Endothelial cell of umbilical vein (primary cell): ENCODE measurements around the gene NBEA. TPM values are rescaled to one million over a fixed set of nuclear protein-coding genes. Genes with fewer than 3 reads are reported as not detected.

Experiments
- BruUV-seq: library from RNA; stranded (reverse); fragments of 400-500 nt; replicated peaks from 2 replicates; lab custom pipeline; 2021; lab: Mats Ljungman, UMichigan
- CTCF ChIA-PET: fragments of 300-600, 350-600 bp; sonication (Branson Sonifier 250); formaldehyde crosslinking; loops from one replicate; lab custom pipeline; 2021; ENCODE audit warnings: antibody characterized with exemption, inconsistent platforms; lab: Charles Lee
- POLR2A ChIA-PET: fragments of 300-600, 350-600 bp; sonication (Branson Sonifier 250); formaldehyde crosslinking; loops from one replicate; lab custom pipeline; 2021; ENCODE audit warnings: antibody characterized with exemption, inconsistent platforms; lab: Charles Lee
- DNase-seq: peaks from one replicate; pipeline ENCODE4 v3.0.0-alpha.2; 2011; ENCODE audit warnings: low read depth, low spot score
- FAIRE-seq: peaks from 2 replicates; lab custom pipeline; 2011; peaks lifted over from hg19 to GRCh38; lab: Jason Lieb, UNC
- H2AFZ ChIP-seq: 2 replicates; pipeline ENCODE4 v1.6.0; 2012; ENCODE audit warnings: low read depth, low read length, control low read depth, inconsistent platforms
- H3K27ac ChIP-seq: 2 replicates; pipeline ENCODE4 v1.5.1; 2011; ENCODE audit warnings: low read depth, mild to moderate bottlenecking, control low read depth, low read length, moderate library complexity; ENCODE audit not compliant: insufficient read depth
- H3K27me3 ChIP-seq, 2 experiments: 2 replicates each; pipeline versions ENCODE4 v1.6.0 to v1.6.1; 2011; ENCODE audit warnings: low read length in 2 of 2, mixed read lengths in 1 of 2; ENCODE audit not compliant: control insufficient read depth in 2 of 2, insufficient read depth in 2 of 2
- H3K36me3 ChIP-seq, 2 experiments: 2 replicates in 1 of 2; 3 replicates in 1 of 2; pipeline ENCODE4 v1.5.1; 2011; ENCODE audit warnings: low read length in 2 of 2, mild to moderate bottlenecking in 1 of 2, moderate library complexity in 1 of 2; ENCODE audit not compliant: control insufficient read depth in 2 of 2, insufficient read depth in 2 of 2; ENCODE audit errors: extremely low read depth in 1 of 2
- H3K4me1 ChIP-seq: 3 replicates; pipeline ENCODE4 v1.5.1; 2011; ENCODE audit warnings: mild to moderate bottlenecking, low read length; ENCODE audit not compliant: control insufficient read depth, insufficient read depth; ENCODE audit errors: extremely low read depth
- H3K4me2 ChIP-seq: 2 replicates; pipeline ENCODE4 v1.6.1; 2011; ENCODE audit warnings: low read length, control low read depth, mixed read lengths; ENCODE audit not compliant: insufficient read depth
- H3K4me3 ChIP-seq, 3 experiments: fragments of 200-600 bp in 1 of 3; sonication (generic), shearing (Covaris generic) in 1 of 3; replicated peaks in 1 of 3; 2 replicates each; pipeline ENCODE4 v1.5.1; 2011 to 2016; ENCODE audit warnings: control low read depth in 3 of 3, low read length in 3 of 3, mild to moderate bottlenecking in 2 of 3, inconsistent platforms in 1 of 3, low read depth in 1 of 3, moderate library complexity in 1 of 3; ENCODE audit not compliant: insufficient read depth in 1 of 3
- H3K79me2 ChIP-seq: 2 replicates; pipeline ENCODE4 v1.6.0; 2012; ENCODE audit warnings: low read length, inconsistent platforms; ENCODE audit not compliant: control insufficient read depth, insufficient read depth
- H3K9ac ChIP-seq: replicated peaks from 2 replicates; pipeline ENCODE3; 2011; ENCODE audit warnings: low read length, control low read depth; ENCODE audit not compliant: insufficient read depth; ENCODE audit errors: extremely low read depth
- H3K9me1 ChIP-seq: replicated peaks from 3 replicates; pipeline ENCODE4 v1.6.0; 2011; ENCODE audit warnings: mild to moderate bottlenecking, low read length; ENCODE audit not compliant: control insufficient read depth, insufficient read depth; ENCODE audit errors: extremely low read depth
- H3K9me3 ChIP-seq: replicated peaks from 2 replicates; pipeline ENCODE4 v1.5.1; 2012; ENCODE audit warnings: low read length, inconsistent platforms; ENCODE audit not compliant: control insufficient read depth, insufficient read depth
- H4K20me1 ChIP-seq: replicated peaks from 2 replicates; pipeline ENCODE3; 2011; ENCODE audit warnings: mild to moderate bottlenecking, low read length; ENCODE audit not compliant: control insufficient read depth, insufficient read depth; ENCODE audit errors: extremely low read depth
- EZH2 ChIP-seq: IDR thresholded peaks from 2 replicates; pipeline ENCODE4 v1.6.1; 2012; ENCODE audit warnings: borderline replicate concordance, low read depth, mild to moderate bottlenecking, moderate library complexity, low read length, inconsistent platforms; ENCODE audit not compliant: severe bottlenecking
- FOS ChIP-seq: IDR thresholded peaks from 2 replicates; pipeline ENCODE4 v1.6.1; 2011; ENCODE audit warnings: mild to moderate bottlenecking, low read length, moderate library complexity, borderline replicate concordance; ENCODE audit not compliant: insufficient read depth
- GATA2 ChIP-seq: IDR thresholded peaks from 2 replicates; pipeline ENCODE4 v1.7.0; 2011; ENCODE audit warnings: low read depth, mild to moderate bottlenecking, moderate library complexity, mixed read lengths, low read length; ENCODE audit not compliant: insufficient read length, insufficient read depth
- JUN ChIP-seq: IDR thresholded peaks from 2 replicates; pipeline ENCODE4 v1.6.1; 2011; ENCODE audit warnings: borderline replicate concordance, low read depth; ENCODE audit not compliant: insufficient read length, insufficient read depth
- MYC ChIP-seq: IDR thresholded peaks from one replicate; pipeline ENCODE4 v1.6.1; 2011; ENCODE audit warnings: mild to moderate bottlenecking, low read depth, low read length
- POLR2A ChIP-seq: IDR thresholded peaks from 2 replicates; pipeline ENCODE4 v1.6.1; 2012; ENCODE audit warnings: low read depth, mild to moderate bottlenecking, control low read depth, low read length
- POLR2AphosphoS5 ChIP-seq: IDR thresholded peaks from 2 replicates; pipeline ENCODE4 v1.6.1; 2012; ENCODE audit warnings: low read depth, mild to moderate bottlenecking, control low read depth, low read length, moderate library complexity; ENCODE audit not compliant: insufficient read depth
- dilution Hi-C: fragments of 300-500 bp; cut with MboI; formaldehyde crosslinking; loops from one replicate; pipeline ENCODE4 v1.15.0; 2019; ENCODE audit warnings: low sequenced_read_pairs; ENCODE audit not compliant: extremely low pct_ligation_motif_present
- intact Hi-C: fragments of 100-400 bp; cut with micrococcal nuclease; formaldehyde crosslinking; loops from one replicate; pipeline ENCODE4 v1.10.0; 2022
- polyA plus RNA-seq, 4 experiments: library from polyadenylated mRNA; depleted of rRNA in 3 of 4; stranded (reverse) in 3 of 4; unstranded in 1 of 4; fragments of >200 nt; gene quantifications; 2 replicates each; pipeline versions ENCODE4 v1.2.1 to v1.2.3, GENCODE V29; 2011 to 2012; ENCODE audit warnings: missing spikeins in 1 of 4
- total RNA-seq: library from RNA; stranded (reverse); gene quantifications from 2 replicates; pipeline ENCODE4 v1.2.3, GENCODE V29; 2021
- TF ChIP-seq, protein P1 (sequence below), 2 donors: IDR thresholded peaks; 1 replicate in 1 of 2; 2 replicates in 1 of 2; pipeline ENCODE4 v1.5.1; 2011; ENCODE audit warnings: low read length in 2 of 2, mild to moderate bottlenecking in 2 of 2, moderate library complexity in 2 of 2, control low read depth in 1 of 2, inconsistent platforms in 1 of 2, low read depth in 1 of 2; ENCODE audit not compliant: insufficient read depth in 1 of 2; ENCODE audit errors: extremely low read depth in 1 of 2
- TF ChIP-seq, protein P2 (sequence below): IDR thresholded peaks from 2 replicates; pipeline ENCODE4 v1.6.1; 2011; ENCODE audit not compliant: insufficient read depth, insufficient read length

The NBEA gene
- total and polyA plus RNA-seq, 2 donors (not counting 3 experiments of a cell fraction or from before 2014, with no cell fraction given), result 3.0 to 4.8 TPM

DNA sequence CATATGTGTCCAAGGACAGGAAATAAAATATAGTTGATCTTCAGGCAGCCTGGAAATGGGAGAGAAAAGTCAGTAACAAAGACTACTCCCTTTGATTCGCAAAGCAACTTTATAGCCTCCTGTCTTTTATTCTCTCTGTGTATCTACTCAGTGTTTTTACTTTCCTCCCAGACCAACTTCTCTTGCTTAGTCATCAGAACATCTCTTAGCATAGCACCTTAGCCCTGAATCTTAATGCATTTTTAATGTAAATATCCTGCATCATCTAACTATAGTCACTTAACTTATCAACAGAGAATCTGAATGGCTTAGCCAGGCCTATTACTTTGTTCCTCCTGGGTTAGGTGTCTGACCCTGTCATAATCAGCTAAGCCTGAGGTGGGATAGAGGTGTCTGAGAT lies 296.2 kb downstream of the NBEA start:
- H3K4me2 ChIP-seq, result no peak overlapping the region
- dilution Hi-C loops (no loop called here), intact Hi-C loops (no loop called here)
- H3K27ac ChIP-seq, result no peak overlapping the region
- no TSS peak for BruUV-seq
- no peaks in the 10 kb centered on the region for H3K79me2 ChIP-seq
- H3K9me1 ChIP-seq, result no peaks in the 10 kb centered on the region
- no peak for FAIRE-seq
- H3K4me1 ChIP-seq, result no peaks in the 10 kb centered on the region
- CTCF ChIA-PET, result interaction anchor here (1.1 to 1.7 kb wide), 4 partner anchors 49 to 551 kb away, joined by 3 read pairs; no protein-coding TSS in a partner anchor
- DNase-seq, result no peak
- H2AFZ ChIP-seq, result no peak overlapping the region
- no peak overlapping the region for H3K9ac ChIP-seq
- H3K9me3 ChIP-seq, result no peaks in the 10 kb centered on the region
- no peaks in the 10 kb centered on the region for H3K36me3 ChIP-seq
- H4K20me1 ChIP-seq, result no peaks in the 10 kb centered on the region
- POLR2A ChIA-PET, result no interaction called here
- H3K4me3 ChIP-seq, result no peak overlapping the region
- no peak for TF ChIP-seq MYC
- TF ChIP-seq GATA2, result no peak
- TF ChIP-seq JUN, result no peak
- no peak for TF ChIP-seq POLR2AphosphoS5
- TF ChIP-seq EZH2, result no peak
- TF ChIP-seq, protein P1, sequence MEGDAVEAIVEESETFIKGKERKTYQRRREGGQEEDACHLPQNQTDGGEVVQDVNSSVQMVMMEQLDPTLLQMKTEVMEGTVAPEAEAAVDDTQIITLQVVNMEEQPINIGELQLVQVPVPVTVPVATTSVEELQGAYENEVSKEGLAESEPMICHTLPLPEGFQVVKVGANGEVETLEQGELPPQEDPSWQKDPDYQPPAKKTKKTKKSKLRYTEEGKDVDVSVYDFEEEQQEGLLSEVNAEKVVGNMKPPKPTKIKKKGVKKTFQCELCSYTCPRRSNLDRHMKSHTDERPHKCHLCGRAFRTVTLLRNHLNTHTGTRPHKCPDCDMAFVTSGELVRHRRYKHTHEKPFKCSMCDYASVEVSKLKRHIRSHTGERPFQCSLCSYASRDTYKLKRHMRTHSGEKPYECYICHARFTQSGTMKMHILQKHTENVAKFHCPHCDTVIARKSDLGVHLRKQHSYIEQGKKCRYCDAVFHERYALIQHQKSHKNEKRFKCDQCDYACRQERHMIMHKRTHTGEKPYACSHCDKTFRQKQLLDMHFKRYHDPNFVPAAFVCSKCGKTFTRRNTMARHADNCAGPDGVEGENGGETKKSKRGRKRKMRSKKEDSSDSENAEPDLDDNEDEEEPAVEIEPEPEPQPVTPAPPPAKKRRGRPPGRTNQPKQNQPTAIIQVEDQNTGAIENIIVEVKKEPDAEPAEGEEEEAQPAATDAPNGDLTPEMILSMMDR (IDR thresholded peaks at IDR 0.05; ENCODE audit: extremely low read depth in 1 of 2, insufficient read depth in 1 of 2, low read depth in 1 of 2, low read length in 2 of 2), result no peak
- TF ChIP-seq, protein P2, sequence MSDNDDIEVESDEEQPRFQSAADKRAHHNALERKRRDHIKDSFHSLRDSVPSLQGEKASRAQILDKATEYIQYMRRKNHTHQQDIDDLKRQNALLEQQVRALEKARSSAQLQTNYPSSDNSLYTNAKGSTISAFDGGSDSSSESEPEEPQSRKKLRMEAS, result no peak
- TF ChIP-seq POLR2A, result no peak
- TF ChIP-seq FOS, result no peak
- no peaks in the 10 kb centered on the region for H3K27me3 ChIP-seq
